ENCODE measurements around the gene HTT.

DNA sequence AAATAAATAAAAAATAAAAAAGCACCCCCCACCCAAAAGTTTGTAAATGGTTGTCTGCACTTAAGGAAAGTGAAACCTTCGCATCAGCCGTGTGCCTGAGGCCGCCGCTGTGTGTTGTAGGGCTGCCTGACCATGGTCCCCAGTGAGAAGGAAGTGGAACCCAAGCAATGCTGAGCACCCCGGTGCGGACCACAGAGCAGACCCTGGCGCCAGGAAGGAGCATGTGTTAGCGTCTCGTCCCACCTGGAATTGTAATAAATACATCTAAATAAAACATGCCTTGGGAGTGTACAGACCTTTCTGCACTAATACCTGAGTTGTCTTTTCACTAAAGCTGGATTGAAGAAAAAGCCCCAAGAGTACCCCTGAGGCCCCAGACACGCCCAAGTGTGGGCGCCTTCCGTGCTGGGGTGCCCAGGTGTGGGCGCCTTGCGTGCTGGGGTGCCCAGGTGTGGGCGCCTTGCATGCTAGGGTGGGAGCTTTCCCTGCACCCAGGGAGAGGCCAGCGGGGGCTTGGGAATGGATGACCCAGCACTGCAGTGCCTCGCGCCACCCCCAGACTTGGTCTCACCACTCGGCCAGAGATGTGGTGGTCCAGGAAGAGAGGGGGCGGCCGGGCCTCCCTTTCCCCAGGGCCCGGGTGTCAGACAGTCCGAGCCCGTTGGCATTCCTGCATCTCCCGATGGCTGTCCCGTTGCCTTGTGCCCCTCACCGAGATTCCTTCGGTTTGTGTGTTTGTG, 33.9 kb upstream of the HTT start:
- TF ChIP-seq POLR2A (IDR thresholded peaks at IDR 0.05) (no peak), CTCF (IDR thresholded peaks at IDR 0.05) (no peak)
